NCI-H128 (cell line): Measurements from ENCODE around the gene ADAMTSL3.
"Not testable (repeated sequence)": the region's sequence is repeated elsewhere in the genome, so short reads cannot be mapped to it uniquely, and the experiment has no call there.

Experiments
- DNase-seq: peaks from one replicate; lab custom pipeline; 2025; ENCODE audit not compliant: unreplicated experiment; lab: John Stamatoyannopoulos, UW

The ADAMTSL3 gene

DNA sequence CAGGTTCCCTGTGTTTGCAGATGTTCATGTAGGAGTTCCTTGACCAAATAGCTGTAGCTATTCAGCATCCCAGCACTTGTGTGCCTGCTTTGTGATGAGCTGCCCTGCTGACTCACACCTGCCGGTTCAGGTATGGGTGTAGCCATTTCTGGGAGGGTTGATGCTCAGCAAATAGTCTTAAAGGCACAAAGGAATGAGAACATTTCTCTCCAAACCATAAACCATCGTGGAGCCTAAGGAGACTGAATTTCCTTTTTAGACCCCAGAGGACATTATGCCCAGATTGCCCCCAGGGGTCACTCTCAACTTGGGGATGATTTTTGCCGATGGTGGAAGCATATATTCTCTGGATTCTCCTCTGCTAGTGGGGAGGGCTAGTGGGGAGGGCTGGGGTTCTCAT lies 80.6 kb downstream of the ADAMTSL3 start:
- DNase-seq = no peak

DNA sequence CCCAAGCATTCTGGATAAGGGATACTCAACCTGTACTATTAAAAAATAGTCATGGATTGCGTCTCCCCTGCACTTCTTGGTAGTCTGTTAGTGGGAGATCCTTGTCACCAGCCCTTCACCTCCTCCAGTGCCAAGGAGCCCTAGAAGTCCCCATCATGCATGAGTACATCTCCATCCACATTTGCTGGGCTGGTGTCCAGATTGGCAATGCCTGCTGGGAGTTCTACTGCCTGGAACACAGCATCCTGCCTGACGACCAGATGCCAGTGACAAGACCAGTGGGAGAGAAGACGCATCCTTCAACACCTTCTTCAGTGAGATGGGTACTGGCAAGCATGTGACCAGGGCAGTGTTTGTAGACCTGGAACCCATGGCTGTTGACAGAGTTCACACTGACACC lies 85.7 kb downstream of the ADAMTSL3 start:
- DNase-seq = no peak

DNA sequence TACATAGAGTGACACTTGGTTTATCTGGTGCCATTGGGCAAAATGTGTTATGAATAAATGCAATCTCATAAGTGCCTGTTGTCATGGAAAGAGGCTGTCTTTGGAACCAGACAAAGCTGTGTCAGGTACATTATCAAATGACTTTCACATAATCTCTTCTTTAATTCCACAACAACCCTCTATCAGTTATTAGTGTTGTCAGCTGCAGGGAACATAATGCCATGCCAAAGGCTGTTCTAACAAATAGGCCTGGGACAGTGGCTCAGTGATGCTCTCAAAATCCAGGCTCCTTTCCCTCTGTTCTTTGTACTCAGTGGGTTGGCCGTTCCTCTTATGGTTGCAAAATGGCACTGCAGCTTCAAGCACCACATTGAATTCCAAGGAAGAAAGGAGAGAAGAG lies 91.8 kb downstream of the ADAMTSL3 start:
- no peak for DNase-seq

DNA sequence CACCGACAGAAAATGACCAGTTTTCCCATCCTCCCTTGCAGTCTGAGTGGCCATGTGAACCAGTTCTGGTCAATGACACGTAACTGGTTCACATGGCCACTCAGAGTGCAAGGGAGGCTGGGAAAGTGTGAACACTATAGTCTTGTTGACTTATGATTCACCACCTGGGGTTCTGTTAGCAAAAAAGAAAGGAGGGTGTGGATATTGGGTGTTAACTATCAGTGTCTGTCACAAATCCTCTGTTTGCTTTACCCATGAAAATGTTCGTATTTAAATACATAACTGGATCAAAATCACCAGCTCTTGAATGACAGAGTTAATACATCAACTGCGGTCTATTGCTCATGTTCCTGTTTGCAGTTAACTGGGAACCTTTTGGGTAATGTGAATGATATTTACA lies 92.3 kb downstream of the ADAMTSL3 start:
- DNase-seq = no peak

DNA sequence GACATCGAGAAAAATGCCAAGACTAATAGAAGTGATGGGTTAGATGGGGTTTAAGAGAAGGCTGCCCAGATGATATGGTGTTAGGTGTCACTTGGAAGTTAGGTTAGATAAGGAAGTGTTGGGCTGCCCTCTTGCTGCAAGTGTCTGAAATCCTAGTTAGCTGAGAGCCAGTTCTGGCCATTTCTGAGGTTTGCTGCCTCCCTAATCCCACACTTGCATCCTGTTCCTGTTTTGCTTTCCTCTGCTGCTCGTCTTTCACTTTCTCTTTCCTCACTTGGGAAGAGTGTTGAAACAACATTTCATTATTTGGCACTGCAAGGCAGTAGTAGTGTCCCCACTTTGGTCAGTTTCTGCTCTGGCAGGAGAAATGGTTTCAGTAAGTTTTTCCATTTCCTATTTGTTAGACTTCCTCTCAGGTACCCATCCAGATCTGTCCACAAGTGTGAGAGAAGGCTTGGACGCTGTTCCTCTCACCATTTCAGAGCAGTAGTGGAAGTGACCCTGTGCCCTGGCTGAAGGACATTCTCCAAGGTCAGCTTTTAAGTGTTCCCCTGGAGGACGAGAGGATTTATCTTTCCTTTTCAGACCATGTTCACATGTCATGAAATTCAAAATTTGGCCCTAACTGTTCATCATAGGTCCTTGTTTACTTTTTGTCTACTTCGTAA lies 93.3 kb downstream of the ADAMTSL3 start:
- no peak for DNase-seq

DNA sequence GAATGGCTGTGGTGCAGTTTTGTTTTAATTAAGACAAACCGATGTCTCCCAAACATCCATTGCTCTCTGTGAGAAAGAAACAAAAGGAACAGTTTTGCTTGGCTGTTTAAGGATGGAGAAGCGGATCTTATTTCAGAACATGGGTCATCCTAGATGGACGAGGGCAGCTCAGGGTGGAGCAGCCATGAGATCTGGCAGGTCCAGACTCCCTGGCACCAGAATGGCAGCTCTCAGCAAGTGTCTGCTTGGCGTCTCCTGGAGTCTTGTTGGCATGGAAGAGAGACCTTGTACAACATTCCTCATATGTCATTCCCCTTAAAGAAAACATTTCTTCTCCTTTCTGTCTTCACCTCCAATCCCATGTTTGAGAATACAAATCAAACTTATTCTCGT lies 93.8 kb downstream of the ADAMTSL3 start:
- DNase-seq = no peak

DNA sequence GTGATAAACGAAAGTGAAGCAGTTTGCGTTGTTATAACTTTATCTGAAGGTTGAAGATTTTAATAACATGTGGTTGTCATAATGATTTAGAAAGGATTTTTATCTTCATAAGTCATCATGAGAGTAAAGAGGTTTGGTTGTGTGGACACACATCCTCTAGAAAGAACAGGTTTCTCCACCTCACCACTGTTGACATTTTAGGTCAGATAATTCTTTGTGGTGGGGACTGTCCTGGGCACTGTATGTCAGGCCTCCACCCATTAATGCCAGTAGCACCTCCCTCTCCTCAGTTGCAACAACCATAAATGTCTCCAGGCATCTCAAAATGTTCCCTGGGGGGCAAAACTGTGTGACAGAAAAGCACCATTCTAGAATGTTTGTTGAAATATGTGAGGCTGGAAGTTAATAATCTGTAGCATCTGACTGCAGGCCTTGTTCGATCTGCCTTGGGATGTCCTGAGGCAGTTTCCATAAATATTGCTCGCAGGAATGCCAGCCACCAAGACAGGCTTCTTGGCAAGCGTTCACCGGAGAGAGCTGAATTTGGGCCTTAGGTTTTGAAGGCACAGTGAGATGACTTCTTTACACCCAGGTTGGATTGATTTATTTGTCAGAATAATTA lies 100.1 kb downstream of the ADAMTSL3 start:
- DNase-seq = no peak

DNA sequence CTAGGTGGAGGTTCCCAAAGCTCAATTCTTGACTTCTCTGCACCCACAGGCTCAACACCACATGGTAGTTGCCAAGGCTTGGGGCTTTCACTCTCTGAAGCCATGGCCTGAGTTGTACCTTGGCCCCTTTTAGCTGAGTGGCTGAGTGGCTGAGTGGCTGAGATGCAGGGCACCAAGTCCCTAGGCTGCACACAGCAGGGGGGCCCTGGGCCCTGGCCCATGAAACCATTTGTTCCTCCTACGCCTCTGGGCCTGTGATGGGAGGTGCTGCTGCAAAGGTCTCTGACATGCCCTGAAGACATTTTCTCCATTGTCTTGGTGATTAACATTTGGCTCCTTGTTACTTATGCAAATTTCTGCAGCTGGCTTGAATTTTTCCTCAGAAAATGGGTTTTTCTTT lies 103.4 kb downstream of the ADAMTSL3 start:
- DNase-seq = not testable (repeated sequence)

DNA sequence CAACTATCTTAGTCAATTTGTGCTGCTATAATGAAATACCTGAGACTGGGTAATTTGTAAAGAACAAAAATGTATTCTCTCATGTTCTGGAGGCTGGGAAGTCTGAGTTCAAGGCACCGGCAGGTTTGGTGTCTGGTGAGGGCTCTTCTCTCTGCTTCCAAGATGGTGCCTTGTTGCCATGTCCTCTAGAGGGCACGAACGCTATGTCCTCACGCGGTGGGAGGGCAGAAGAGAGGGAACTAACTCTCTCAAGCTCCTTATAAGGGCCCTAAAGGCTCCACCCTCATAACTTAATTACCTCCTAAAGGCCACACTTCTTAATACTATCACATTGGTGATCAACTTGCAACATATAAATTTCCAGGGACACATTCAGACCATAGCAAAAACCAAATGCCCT lies 108.4 kb downstream of the ADAMTSL3 start:
- no peak for DNase-seq

DNA sequence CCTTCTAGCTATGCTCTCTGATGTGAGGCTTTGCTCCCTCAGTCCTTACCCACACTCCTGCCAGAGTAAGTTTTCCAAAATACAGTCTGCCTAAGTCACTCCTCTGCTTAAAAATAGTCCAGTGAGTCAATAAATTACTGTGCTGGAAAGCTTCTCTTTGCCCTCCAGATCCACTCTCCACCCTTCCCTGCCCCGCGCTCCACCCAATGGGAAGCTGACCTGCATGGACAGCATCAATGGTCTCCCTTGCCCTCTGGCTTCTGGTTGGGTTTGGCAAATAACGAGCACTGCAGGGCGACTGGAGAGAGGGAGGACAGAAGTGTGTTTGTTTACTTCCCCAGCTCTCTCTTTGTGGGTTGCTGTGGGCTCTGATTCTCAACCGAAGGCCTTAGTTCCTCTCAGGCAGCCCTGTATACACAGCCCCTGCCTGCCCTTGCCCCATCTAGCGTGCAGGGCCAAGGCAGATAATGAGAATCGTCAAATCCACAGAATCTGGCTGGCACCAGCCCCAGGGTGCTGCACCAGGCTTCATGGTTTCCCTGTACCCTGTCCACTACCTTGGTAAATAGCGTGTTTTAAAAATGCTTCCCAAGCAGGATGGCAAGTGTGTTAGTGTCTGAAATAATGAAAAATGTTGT lies 110.4 kb downstream of the ADAMTSL3 start:
- no peak for DNase-seq

DNA sequence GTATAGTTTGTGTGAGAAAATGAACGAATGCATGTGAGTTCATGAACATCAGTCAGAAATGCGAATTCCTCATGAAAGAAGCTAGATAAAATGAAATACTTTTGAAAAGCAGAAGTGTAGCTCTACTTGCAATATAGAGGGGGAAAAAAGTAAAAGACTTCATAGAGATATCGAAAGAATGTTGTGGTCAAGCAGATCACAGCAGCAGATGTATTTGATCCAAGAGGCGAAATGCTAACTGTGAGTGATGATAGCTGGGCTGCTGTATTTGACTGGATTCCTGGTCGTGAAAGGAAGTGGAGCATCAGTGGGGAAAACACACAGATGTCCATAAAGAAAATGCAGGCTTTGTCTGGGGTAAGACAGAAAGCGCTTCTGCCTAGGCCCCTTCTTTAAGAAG lies 112.4 kb downstream of the ADAMTSL3 start:
- DNase-seq = no peak

DNA sequence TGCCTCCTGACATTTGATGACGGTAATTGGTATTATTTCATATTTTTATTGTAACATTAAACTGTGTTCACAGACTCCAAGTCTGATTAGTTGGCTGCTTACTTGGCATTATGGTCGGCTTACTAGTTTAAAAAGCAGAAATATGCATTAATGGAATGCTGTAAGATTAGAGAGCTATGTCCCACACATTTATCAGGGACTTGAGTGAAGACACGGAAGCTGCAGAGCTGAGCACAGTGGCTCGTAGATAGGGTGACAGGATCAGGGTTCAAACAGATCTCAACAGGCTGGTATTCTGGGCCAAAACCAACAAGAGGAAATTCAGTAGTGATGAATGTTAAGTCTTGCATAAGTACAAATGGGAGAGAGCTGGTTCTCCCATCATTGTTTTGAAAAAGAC lies 113.8 kb downstream of the ADAMTSL3 start:
- no peak for DNase-seq

DNA sequence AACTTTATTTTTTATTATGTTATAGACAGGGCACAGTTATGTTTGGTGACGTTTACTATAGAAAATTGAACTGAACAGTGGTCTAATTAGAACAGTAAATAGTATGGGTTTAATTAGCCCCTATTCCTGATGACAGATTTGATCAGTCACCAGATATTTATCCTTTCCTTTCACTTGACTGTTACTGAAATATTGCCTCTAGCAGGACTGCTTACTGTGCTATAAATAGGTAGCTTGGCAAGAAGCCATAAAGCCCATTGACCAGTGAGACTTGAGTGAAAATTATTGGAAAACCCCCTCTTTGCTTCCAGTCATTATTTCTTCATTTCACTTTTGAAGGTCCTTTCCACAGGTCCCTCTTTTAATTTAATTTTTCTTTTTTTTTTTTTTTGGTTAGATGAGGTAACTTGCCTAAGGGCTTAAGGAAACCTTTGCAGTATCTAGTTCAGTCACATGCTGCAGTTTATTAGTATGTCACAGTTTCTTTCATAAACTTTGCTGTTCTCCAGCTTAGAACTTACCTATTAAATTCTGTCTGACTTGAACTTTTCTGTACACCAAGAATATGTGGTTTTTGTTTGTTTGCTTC lies 115.6 kb downstream of the ADAMTSL3 start:
- no peak for DNase-seq

DNA sequence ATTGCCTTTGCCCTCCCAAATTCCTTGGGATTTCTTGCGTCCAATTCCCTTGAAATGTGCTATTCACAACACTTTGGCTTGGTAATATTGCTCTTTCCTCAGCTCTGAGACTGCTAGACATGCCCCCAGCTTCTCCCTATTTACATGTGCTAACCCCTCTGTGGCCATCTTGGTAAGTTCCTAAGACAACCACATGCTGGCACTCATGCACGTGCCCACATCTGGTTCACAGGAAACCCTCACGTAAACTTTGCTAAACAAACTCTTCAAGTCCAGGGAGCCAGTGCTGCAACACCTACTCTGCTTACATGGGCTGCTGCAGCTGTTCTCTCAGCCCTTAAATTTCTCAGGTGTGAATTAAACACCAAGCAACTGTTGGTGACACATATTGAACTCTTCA lies 121.8 kb downstream of the ADAMTSL3 start:
- no peak for DNase-seq

DNA sequence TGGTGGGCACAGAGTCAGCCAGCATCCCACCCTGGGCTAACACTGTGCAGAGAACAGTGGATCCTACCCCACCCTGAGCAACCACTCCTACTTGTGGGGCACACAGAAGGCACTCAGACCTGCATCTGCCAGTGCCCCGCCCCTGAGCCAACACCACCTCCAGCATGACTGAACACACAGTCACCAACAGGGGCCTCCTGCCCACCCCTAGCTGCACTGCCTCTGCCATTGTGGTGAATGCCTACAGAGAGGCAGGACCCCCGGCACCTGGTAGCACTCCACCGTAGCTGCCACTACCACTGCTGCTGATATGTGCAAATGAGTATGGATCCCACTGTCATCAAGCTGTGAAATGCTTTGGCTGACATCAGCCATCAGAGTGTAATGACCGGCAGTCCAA lies 123.1 kb downstream of the ADAMTSL3 start:
- no peak for DNase-seq

DNA sequence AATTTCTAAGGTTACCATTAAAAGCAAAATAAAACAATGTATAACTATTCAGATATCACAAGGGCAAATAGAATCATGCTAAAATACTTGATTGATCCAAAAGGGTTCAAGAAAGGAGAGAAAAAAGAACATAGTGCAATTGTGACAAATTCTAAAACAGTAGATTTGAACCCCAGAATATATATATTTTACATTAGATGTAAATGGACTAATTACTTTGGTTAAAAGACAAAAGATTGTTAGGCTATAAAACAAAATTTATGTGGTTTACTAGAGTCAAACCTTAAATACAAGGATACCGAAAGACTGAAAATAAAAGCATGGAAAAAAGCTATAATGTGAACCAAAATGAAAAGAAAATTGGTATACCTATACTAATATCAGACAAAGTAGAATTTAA lies 129.3 kb downstream of the ADAMTSL3 start:
- no peak for DNase-seq

DNA sequence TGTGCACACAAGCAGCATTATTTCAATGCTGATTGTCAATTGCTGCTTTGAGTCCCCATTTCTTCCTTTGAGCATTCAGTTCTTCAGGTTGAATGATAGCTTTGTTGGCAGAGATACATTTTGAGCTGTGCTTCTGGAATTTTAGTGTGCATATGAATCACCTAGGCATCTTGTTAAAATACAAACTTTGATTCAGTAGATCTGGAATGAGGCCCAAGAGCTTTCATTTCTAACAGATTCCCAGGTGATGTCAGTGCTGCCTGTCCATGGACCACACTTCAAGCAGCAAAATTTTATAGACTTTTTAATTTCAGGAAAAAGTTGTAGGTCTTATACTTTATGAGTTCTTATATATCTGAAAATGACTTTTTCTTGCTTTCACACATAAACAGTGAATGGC lies 131.1 kb downstream of the ADAMTSL3 start:
- DNase-seq = no peak

DNA sequence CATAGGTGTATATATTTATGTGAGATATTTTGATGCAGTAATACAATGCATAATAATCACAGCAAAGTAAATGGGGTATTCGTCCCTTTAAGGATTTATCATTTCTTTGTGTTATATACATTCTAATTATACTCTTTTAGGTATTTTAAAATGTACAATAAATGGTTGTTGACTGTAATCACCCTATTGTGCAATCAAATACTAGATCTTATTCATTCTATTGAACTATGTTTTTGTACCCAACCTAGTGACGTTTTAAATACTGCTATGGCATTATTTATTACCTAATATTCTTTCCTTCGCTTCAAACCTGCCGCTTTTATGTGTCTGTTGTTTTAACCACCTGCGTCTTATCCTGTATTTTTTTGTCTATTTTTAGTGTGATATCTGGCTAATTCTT lies 132.4 kb downstream of the ADAMTSL3 start:
- no peak for DNase-seq

DNA sequence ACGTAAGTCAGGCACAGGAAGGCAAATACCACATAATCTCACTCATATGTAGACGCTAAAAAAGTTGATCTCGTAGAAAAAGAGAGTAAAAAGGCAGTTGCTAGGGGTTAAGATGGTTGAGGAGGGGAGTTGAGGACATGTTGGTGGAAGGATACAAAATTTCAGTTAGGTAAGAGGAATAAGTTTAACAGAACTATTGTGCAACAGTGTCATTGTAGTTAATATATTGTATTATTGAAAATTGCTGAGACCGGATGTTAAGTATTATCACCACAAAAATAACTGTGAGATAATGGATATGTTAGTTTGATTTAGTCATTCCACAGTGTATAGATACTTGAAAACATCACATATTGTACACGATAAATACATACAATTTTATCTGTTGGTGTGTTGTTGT lies 139.1 kb downstream of the ADAMTSL3 start:
- DNase-seq = no peak

DNA sequence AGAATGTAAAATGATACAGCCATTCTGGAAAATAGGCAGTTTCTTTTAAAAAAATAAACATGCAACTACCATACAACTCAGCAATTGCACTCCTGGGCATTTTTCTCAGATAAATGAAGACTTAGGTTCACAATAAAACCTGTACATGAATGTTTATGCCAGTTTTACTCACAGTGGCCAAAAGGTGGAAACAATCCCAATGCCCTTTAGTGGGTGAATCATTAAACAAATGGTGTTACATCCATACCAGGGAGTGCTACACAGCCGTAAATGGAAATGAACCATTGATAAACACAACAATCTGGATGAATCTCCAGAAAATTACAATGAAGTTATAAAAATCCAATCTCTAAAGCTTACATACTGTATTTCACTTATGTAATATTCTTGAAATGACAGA lies 140.3 kb downstream of the ADAMTSL3 start:
- DNase-seq = no peak

DNA sequence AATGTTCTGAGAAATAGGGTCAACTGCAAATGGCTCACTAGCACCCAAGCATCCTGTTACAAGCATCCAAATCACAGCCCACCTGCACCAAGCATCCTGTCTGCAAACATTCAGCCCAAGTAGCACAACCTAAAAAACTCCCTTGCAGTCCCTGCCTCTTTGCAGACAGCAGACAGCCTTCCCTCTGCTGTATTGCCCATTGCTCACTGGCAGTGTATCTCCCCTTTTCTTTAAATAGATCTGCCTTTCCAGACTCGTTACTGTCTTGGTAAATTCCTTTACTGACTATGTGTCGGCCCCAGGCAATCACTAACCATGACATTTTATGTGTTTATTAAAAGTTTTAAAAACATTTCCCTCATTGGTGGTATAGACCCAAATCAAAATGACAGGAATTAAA lies 155.4 kb downstream of the ADAMTSL3 start:
- DNase-seq = no peak

DNA sequence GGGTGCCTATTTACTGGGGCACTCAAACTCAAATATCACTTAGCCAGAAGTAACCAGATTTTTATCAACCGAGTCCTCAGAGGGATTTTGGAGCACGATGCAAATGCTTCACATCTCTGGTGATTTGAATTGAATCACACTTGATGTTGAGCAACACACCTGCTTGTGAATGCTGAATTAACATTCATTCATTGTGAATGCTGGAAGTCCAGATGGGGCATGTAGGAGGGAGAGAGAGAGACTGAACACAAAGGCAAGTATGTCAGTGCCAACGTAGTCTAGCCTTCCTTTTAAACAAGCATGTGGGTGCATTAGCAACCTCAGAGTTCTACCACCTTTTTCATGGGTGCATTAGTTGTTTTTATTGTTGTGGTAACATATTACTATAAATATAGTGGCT lies 156.2 kb downstream of the ADAMTSL3 start:
- no peak for DNase-seq
